PC-9 (cell line): Measurements from ENCODE around the gene TMCO2. TPM values are rescaled to one million over a fixed set of nuclear protein-coding genes. Genes with fewer than 3 reads are reported as not detected.

ENCODE experiments used
- BruUV-seq: library from RNA; stranded (reverse); fragments of 400-500 nt; replicated peaks from 2 replicates; lab custom pipeline; 2021; lab: Mats Ljungman, UMichigan
- CTCF ChIA-PET: fragments of 300-600 bp; sonication (Branson Sonifier 250); formaldehyde crosslinking; loops from one replicate; lab custom pipeline; 2022; ENCODE audit warnings: antibody characterized with exemption; lab: Charles Lee
- POLR2A ChIA-PET: fragments of 300-600 bp; sonication (Branson Sonifier 250); formaldehyde crosslinking; loops from one replicate; lab custom pipeline; 2022; ENCODE audit warnings: antibody characterized with exemption; ENCODE audit not compliant: unreplicated experiment; lab: Charles Lee
- DNase-seq, 2 experiments: peaks; one replicate each; pipeline versions ENCODE4 v3.0.0 to v3.0.0-alpha.2; 2015 to 2022; ENCODE audit warnings: mixed read lengths in 1 of 2
- H2AFZ ChIP-seq: fragments of 200-600 bp; sonication (generic); 2 replicates; pipeline ENCODE4 v1.8.1; 2017; ENCODE audit warnings: antibody characterized with exemption
- H3F3A ChIP-seq: fragments of 200-600 bp; sonication (generic); 2 replicates; pipeline ENCODE4 v1.8.1; 2017; ENCODE audit warnings: antibody characterized with exemption, mild to moderate bottlenecking, low read depth; ENCODE audit not compliant: insufficient read depth
- H3K27ac ChIP-seq: fragments of 200-600 bp; sonication (generic); 2 replicates; pipeline ENCODE4 v1.6.1; 2016; ENCODE audit warnings: mixed run types
- H3K27me3 ChIP-seq: fragments of 200-600 bp; sonication (generic); 2 replicates; pipeline ENCODE4 v1.6.1; 2016; ENCODE audit warnings: low read depth, mixed run types; ENCODE audit not compliant: insufficient read depth
- H3K36me3 ChIP-seq: fragments of 200-600 bp; sonication (generic); 2 replicates; pipeline ENCODE4 v1.6.1; 2016; ENCODE audit warnings: low read depth, mixed run types
- H3K4me1 ChIP-seq: fragments of 200-600 bp; sonication (generic); replicated peaks from 2 replicates; pipeline ENCODE4 v1.6.1; 2016; ENCODE audit warnings: mixed run types; ENCODE audit not compliant: insufficient read depth
- H3K4me2 ChIP-seq: fragments of 200-600 bp; sonication (generic); 2 replicates; pipeline ENCODE4 v1.6.1; 2017; ENCODE audit warnings: mixed run types
- H3K4me3 ChIP-seq: fragments of 200-600 bp; sonication (generic); 2 replicates; pipeline ENCODE4 v1.6.1; 2016; ENCODE audit warnings: mixed run types
- H3K79me2 ChIP-seq: fragments of 200-600 bp; sonication (generic); 2 replicates; pipeline ENCODE4 v1.6.1; 2017; ENCODE audit warnings: low read depth, mixed run types
- H3K9me2 ChIP-seq: fragments of 200-600 bp; sonication (generic); 2 replicates; pipeline ENCODE4 v1.8.1; 2017; ENCODE audit warnings: mild to moderate bottlenecking; ENCODE audit not compliant: insufficient read depth
- H3K9me3 ChIP-seq: fragments of 200-600 bp; sonication (generic); 2 replicates; pipeline ENCODE4 v1.8.1; 2016; ENCODE audit warnings: low read depth; ENCODE audit not compliant: insufficient read depth
- H4K20me1 ChIP-seq: fragments of 200-600 bp; sonication (generic); 2 replicates; pipeline ENCODE4 v1.8.1; 2017; ENCODE audit not compliant: insufficient read depth
- CTCF ChIP-seq: fragments of 200-600 bp; sonication (generic); conservative IDR thresholded peaks from 2 replicates; pipeline ENCODE4 v1.6.1; 2017; ENCODE audit warnings: mixed run types, antibody characterized with exemption, mild to moderate bottlenecking, moderate library complexity
- EZH2 ChIP-seq: fragments of 200-600 bp; sonication (generic); IDR thresholded peaks from 2 replicates; pipeline ENCODE4 v1.8.0; 2017; ENCODE audit warnings: antibody characterized with exemption, low read depth
- intact Hi-C: fragments of 100-400 bp; cut with micrococcal nuclease; formaldehyde crosslinking; loops from one replicate; pipeline ENCODE4 v1.10.0; 2022; ENCODE audit not compliant: unreplicated experiment
- total RNA-seq: library from RNA; stranded (reverse); gene quantifications from 2 replicates; pipeline ENCODE4 v1.2.3, GENCODE V29; 2021

TMCO2 gene
- total RNA-seq, 1 experiment from 2014 or later: not detected

GRCh38 chr1:40257313-40257687 is 9.6 kb downstream of the TMCO2 start:
- ChIA-PET POLR2A (interaction anchor here (0.7 to 1.3 kb wide), 2 partner anchors 16 to 449 kb away, joined by 6 to 27 read pairs; no protein-coding TSS in a partner anchor), CTCF (interaction anchor here (0.6 kb wide), 2 partner anchors 14 to 243 kb away, joined by 8 to 10 read pairs; no protein-coding TSS in a partner anchor)
- H3K79me2 ChIP-seq: peaks cover 56% of the 10 kb centered on the region
- peaks cover 11% of the 10 kb centered on the region for H3K4me1 ChIP-seq
- DNase-seq: no peak
- TF ChIP-seq CTCF: no peak
- no peak for TF ChIP-seq EZH2
- H3K4me2 ChIP-seq: peak overlapping the region; percentile 82
- intact Hi-C loops: loop anchor here (5.0 kb wide), 1 partner anchor 80 kb away; no protein-coding TSS in a partner anchor
- peaks cover 19% of the 10 kb centered on the region for H3F3A ChIP-seq
- no peaks in the 10 kb centered on the region for H4K20me1 ChIP-seq
- H3K9me3 ChIP-seq: no peaks in the 10 kb centered on the region
- peak overlapping the region; percentile 95 for H2AFZ ChIP-seq
- no peaks in the 10 kb centered on the region for H3K27me3 ChIP-seq
- peaks cover 19% of the 10 kb centered on the region for H3K36me3 ChIP-seq
- peak overlapping the region; percentile 96 for H3K27ac ChIP-seq
- no peaks in the 10 kb centered on the region for H3K9me2 ChIP-seq
- BruUV-seq: TSS peak; percentile 96
- peak overlapping the region; percentile 99 for H3K4me3 ChIP-seq

- ChIA-PET CTCF (interaction anchor here (0.6 kb wide), 2 partner anchors 15 to 244 kb away, joined by 8 to 10 read pairs; no protein-coding TSS in a partner anchor), POLR2A (interaction anchor here (0.7 to 1.3 kb wide), 2 partner anchors 16 to 449 kb away, joined by 6 to 27 read pairs; no protein-coding TSS in a partner anchor)
- Histone ChIP-seq H3K4me1 (peaks cover 11% of the 10 kb centered on the region), H4K20me1 (peaks cover 3% of the 10 kb centered on the region; the same call in 1 of the 2 replicates), H3K36me3 (peaks cover 22% of the 10 kb centered on the region), H3K4me3 (peak within 1 kb of the TSS; percentile 99), H2AFZ (peak within 1 kb of the TSS; percentile 98), H3K4me2 (peak within 1 kb of the TSS; percentile 82), H3K79me2 (peaks cover 56% of the 10 kb centered on the region), H3K9me2 (no peaks in the 10 kb centered on the region), H3K9me3 (no peaks in the 10 kb centered on the region), H3F3A (peaks cover 19% of the 10 kb centered on the region), H3K27ac (peak within 1 kb of the TSS; percentile 96), H3K27me3 (no peaks in the 10 kb centered on the region)
- intact Hi-C loops: loop anchor here (1.0 to 5.0 kb wide), 4 partner anchors 79 to 218 kb away; partner anchors contain the start of genes CAP1 and RLF
- BruUV-seq: no TSS peak
- DNase-seq: peak; percentile 93 to 96
- TF ChIP-seq EZH2 (no peak), CTCF (no peak)
These were observed 10.1 kb downstream of the TMCO2 start, which contains the start of gene ZMPSTE24 for GRCh38 chr1:40257688-40258444. ZMPSTE24 (plus strand) TSS chr1:40258236; CDS start chr1:40258272, 36 bp downstream.

GRCh38 chr1:40258445-40258769 is 10.7 kb downstream of the TMCO2 start:
- no peak for TF ChIP-seq EZH2
- TF ChIP-seq CTCF: no peak
- Histone ChIP-seq H3F3A (peaks cover 19% of the 10 kb centered on the region), H3K4me1 (peaks cover 11% of the 10 kb centered on the region), H3K27me3 (no peaks in the 10 kb centered on the region), H4K20me1 (peaks cover 5% of the 10 kb centered on the region; the same call in 1 of the 2 replicates), H3K4me3 (peak overlapping the region; percentile 99), H3K27ac (peak overlapping the region; percentile 46), H3K79me2 (peaks cover 56% of the 10 kb centered on the region), H3K9me3 (no peaks in the 10 kb centered on the region), H2AFZ (peak overlapping the region; percentile 98), H3K4me2 (peak overlapping the region; percentile 73), H3K36me3 (peaks cover 28% of the 10 kb centered on the region), H3K9me2 (no peaks in the 10 kb centered on the region)
- TSS peak; percentile 51 for BruUV-seq
- POLR2A ChIA-PET: interaction anchor here (1.3 kb wide), 1 partner anchor 17 kb away, joined by 6 read pairs; no protein-coding TSS in a partner anchor
- intact Hi-C loops: loop anchor here (1.0 to 5.0 kb wide), 4 partner anchors 79 to 218 kb away; partner anchors contain the start of genes CAP1 and RLF
- DNase-seq: no peak
- CTCF ChIA-PET: no interaction called here
